ENCODE data around the gene KAZALD1. TPM values are rescaled to one million over a fixed set of nuclear protein-coding genes. Genes with fewer than 3 reads are reported as not detected.
A peak's percentile ranks its signal among the peaks of the same experiment; 100 is the strongest.

Gene KAZALD1
- total and polyA plus RNA-seq, 10 of the 15 experiments (the other 5 are each of a cell fraction or from before 2014, with no cell fraction given), result 0.10 to 4.3 (median 1.9) TPM

DNA sequence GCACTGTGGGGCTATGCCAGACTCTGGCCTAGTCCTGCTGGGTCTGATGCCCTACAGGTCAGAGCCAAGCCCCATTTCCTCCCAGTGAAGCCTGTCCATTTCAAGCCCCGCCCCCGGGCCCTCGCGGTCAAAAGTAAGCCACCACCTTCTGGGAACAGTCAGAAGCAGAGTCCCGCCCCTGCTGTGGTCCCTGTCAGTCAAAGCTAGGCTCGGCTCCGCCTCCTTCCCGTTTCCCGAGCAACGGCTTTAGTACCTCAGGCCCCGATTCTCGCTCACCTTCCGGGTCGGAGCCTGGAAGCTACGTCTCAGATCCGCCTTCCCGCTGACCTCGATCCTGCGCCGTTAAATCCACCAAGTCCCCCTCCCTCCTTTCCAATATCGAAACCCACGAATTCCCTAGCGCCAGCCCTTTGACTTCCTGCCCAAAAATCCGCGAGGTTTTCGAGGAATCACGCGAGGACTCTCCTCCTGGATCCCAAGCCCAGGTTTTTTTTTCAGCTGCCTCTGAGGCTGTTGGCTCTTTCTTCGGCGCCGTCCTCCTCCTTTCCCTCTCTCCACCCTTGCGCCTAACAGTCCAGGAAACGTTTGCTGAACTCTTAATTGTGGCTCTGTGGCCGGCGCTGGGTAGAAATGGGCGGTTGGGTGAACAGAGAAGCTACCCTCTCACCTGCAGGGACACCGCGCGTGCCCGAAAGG is 19.0 kb upstream of the KAZALD1 start:
- no peaks in the 10 kb centered on the region; a peak in 1 of 4 replicates for H3K27me3 ChIP-seq (replicated peaks in 1 of 2; ENCODE audit: control insufficient read depth in 2 of 2, insufficient read depth in 2 of 2, low read length in 1 of 2)
- BruUV-seq (replicated peaks), result TSS peak; percentile 91
- RAD21 ChIA-PET (ENCODE audit: unreplicated experiment), result interaction anchor here (0.6 to 5.1 kb wide), 15 partner anchors 8 to 804 kb away, joined by 3 to 70 read pairs (median 4); partner anchors contain the start of genes KAZALD1, PDZD7 and SFXN3
- H3K9ac ChIP-seq (ENCODE audit: control insufficient read depth, insufficient read depth, low read length), result peak overlapping the region; percentile 77
- DNase-seq (ENCODE audit: low read depth, low spot score) (peak; percentile 83), ATAC-seq (peak; percentile 96), FAIRE-seq (peak; percentile 97)
- H4K20me1 ChIP-seq (ENCODE audit: control insufficient read depth, insufficient read depth), result no peaks in the 10 kb centered on the region
- peak overlapping the region; percentile 86 for H3K4me2 ChIP-seq (ENCODE audit: control insufficient read depth, insufficient read depth)
- H2AFZ ChIP-seq (ENCODE audit: control insufficient read depth, low read depth, low read length), result peak overlapping the region; percentile 94
- peak overlapping the region; percentile 7; the same call in 1 of the 2 replicates for H3K27ac ChIP-seq (ENCODE audit: control insufficient read depth, insufficient read depth)
- WGBS (ENCODE audit: insufficient coverage, insufficient replicate concordance, low lambda C conversion rate, missing lambda C conversion rate), result 6% methylated on average over 40 of the region's 40 CpGs
- in situ Hi-C loops (cut with MboI) (no loop called here), intact Hi-C loops (cut with micrococcal nuclease; ENCODE audit: unreplicated experiment) (no loop called here)
- H3K36me3 ChIP-seq (ENCODE audit: control insufficient read depth in 2 of 2, insufficient read depth in 2 of 2, low read length in 1 of 2), result no peaks in the 10 kb centered on the region
- no peaks in the 10 kb centered on the region for H3K79me2 ChIP-seq (ENCODE audit: control insufficient read depth, insufficient read depth, low read length)
- no peaks in the 10 kb centered on the region for H3K9me3 ChIP-seq (replicated peaks; ENCODE audit: control insufficient read depth, insufficient read depth, low read length)
- H3K4me1 ChIP-seq (ENCODE audit: control insufficient read depth, insufficient read depth, low read length), result peaks cover 5% of the 10 kb centered on the region; the same call in 1 of the 2 replicates
- peak overlapping the region; percentile 63 for H3K4me3 ChIP-seq
- SMC1A ChIA-PET (ENCODE audit: uncharacterized antibody, unreplicated experiment), result interaction anchor here (0.6 to 4.2 kb wide), 20 partner anchors 8 to 236 kb away, joined by 3 to 45 read pairs (median 6); partner anchors contain the start of genes KAZALD1, PDZD7 and SFXN3
- POLR2A ChIA-PET, result interaction anchor here (0.6 to 3.3 kb wide), 12 partner anchors 9 to 44 kb away, joined by 3 to 42 read pairs (median 4); partner anchors contain the start of genes KAZALD1, PDZD7 and SFXN3
- CTCF ChIA-PET, result interaction anchor here (0.7 to 24.4 kb wide), 21 partner anchors 9 to 401 kb away, joined by 3 to 885 read pairs (median 5); partner anchors contain the start of genes KAZALD1, LZTS2, MRPL43 and PDZD7
- TF ChIP-seq, protein P1, sequence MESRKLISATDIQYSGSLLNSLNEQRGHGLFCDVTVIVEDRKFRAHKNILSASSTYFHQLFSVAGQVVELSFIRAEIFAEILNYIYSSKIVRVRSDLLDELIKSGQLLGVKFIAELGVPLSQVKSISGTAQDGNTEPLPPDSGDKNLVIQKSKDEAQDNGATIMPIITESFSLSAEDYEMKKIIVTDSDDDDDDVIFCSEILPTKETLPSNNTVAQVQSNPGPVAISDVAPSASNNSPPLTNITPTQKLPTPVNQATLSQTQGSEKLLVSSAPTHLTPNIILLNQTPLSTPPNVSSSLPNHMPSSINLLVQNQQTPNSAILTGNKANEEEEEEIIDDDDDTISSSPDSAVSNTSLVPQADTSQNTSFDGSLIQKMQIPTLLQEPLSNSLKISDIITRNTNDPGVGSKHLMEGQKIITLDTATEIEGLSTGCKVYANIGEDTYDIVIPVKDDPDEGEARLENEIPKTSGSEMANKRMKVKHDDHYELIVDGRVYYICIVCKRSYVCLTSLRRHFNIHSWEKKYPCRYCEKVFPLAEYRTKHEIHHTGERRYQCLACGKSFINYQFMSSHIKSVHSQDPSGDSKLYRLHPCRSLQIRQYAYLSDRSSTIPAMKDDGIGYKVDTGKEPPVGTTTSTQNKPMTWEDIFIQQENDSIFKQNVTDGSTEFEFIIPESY (IDR thresholded peaks at IDR 0.05), result no peak
- TF ChIP-seq, protein P2, sequence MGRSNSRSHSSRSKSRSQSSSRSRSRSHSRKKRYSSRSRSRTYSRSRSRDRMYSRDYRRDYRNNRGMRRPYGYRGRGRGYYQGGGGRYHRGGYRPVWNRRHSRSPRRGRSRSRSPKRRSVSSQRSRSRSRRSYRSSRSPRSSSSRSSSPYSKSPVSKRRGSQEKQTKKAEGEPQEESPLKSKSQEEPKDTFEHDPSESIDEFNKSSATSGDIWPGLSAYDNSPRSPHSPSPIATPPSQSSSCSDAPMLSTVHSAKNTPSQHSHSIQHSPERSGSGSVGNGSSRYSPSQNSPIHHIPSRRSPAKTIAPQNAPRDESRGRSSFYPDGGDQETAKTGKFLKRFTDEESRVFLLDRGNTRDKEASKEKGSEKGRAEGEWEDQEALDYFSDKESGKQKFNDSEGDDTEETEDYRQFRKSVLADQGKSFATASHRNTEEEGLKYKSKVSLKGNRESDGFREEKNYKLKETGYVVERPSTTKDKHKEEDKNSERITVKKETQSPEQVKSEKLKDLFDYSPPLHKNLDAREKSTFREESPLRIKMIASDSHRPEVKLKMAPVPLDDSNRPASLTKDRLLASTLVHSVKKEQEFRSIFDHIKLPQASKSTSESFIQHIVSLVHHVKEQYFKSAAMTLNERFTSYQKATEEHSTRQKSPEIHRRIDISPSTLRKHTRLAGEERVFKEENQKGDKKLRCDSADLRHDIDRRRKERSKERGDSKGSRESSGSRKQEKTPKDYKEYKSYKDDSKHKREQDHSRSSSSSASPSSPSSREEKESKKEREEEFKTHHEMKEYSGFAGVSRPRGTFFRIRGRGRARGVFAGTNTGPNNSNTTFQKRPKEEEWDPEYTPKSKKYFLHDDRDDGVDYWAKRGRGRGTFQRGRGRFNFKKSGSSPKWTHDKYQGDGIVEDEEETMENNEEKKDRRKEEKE (IDR thresholded peaks at IDR 0.05), result no peak
- TF ChIP-seq, protein P3, sequence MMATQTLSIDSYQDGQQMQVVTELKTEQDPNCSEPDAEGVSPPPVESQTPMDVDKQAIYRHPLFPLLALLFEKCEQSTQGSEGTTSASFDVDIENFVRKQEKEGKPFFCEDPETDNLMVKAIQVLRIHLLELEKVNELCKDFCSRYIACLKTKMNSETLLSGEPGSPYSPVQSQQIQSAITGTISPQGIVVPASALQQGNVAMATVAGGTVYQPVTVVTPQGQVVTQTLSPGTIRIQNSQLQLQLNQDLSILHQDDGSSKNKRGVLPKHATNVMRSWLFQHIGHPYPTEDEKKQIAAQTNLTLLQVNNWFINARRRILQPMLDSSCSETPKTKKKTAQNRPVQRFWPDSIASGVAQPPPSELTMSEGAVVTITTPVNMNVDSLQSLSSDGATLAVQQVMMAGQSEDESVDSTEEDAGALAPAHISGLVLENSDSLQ (IDR thresholded peaks at IDR 0.05), result peak; percentile 99
- TF ChIP-seq SUPT20H (IDR thresholded peaks at IDR 0.05; ENCODE audit: borderline replicate concordance, control insufficient read depth, low read depth, low read length), result no peak
- TF ChIP-seq RFX5 (IDR thresholded peaks at IDR 0.05; ENCODE audit: low read depth, low read length), result no peak
- no peak for TF ChIP-seq SMC3 (IDR thresholded peaks at IDR 0.05; ENCODE audit: borderline replicate concordance, low read length)
- TF ChIP-seq, protein P4, sequence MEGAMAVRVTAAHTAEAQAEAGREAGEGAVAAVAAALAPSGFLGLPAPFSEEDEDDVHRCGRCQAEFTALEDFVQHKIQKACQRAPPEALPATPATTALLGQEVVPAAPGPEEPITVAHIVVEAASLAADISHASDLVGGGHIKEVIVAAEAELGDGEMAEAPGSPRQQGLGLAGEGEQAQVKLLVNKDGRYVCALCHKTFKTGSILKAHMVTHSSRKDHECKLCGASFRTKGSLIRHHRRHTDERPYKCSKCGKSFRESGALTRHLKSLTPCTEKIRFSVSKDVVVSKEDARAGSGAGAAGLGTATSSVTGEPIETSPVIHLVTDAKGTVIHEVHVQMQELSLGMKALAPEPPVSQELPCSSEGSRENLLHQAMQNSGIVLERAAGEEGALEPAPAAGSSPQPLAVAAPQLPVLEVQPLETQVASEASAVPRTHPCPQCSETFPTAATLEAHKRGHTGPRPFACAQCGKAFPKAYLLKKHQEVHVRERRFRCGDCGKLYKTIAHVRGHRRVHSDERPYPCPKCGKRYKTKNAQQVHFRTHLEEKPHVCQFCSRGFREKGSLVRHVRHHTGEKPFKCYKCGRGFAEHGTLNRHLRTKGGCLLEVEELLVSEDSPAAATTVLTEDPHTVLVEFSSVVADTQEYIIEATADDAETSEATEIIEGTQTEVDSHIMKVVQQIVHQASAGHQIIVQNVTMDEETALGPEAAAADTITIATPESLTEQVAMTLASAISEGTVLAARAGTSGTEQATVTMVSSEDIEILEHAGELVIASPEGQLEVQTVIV (IDR thresholded peaks at IDR 0.05; ENCODE audit: borderline replicate concordance, partially characterized antibody), result peak; percentile 67
- TF ChIP-seq, protein P5, sequence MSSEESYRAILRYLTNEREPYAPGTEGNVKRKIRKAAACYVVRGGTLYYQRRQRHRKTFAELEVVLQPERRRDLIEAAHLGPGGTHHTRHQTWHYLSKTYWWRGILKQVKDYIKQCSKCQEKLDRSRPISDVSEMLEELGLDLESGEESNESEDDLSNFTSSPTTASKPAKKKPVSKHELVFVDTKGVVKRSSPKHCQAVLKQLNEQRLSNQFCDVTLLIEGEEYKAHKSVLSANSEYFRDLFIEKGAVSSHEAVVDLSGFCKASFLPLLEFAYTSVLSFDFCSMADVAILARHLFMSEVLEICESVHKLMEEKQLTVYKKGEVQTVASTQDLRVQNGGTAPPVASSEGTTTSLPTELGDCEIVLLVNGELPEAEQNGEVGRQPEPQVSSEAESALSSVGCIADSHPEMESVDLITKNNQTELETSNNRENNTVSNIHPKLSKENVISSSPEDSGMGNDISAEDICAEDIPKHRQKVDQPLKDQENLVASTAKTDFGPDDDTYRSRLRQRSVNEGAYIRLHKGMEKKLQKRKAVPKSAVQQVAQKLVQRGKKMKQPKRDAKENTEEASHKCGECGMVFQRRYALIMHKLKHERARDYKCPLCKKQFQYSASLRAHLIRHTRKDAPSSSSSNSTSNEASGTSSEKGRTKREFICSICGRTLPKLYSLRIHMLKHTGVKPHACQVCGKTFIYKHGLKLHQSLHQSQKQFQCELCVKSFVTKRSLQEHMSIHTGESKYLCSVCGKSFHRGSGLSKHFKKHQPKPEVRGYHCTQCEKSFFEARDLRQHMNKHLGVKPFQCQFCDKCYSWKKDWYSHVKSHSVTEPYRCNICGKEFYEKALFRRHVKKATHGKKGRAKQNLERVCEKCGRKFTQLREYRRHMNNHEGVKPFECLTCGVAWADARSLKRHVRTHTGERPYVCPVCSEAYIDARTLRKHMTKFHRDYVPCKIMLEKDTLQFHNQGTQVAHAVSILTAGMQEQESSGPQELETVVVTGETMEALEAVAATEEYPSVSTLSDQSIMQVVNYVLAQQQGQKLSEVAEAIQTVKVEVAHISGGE (CRISPR knock-in tag; IDR thresholded peaks at IDR 0.05), result no peak
- TF ChIP-seq HCFC1 (IDR thresholded peaks at IDR 0.05; ENCODE audit: low read length), result no peak

All from GM12878 (cell line).